K562 (cell line): ENCODE data around the gene ADCY5. TPM values are rescaled to one million over a fixed set of nuclear protein-coding genes. Genes with fewer than 3 reads are reported as not detected.
A peak's percentile ranks its signal among the peaks of the same experiment; 100 is the strongest.

Source experiments
- ARID2 ChIP-seq: fragments of 450-650 bp; IDR thresholded peaks from 2 replicates; pipeline ENCODE4 v1.6.1; 2017; ENCODE audit warnings: antibody characterized with exemption, mild to moderate bottlenecking
- ATF7 ChIP-seq: fragments of 450-650 bp; IDR thresholded peaks from 2 replicates; pipeline ENCODE4 v1.7.1; 2014; ENCODE audit warnings: mild to moderate bottlenecking, moderate library complexity
- GATAD2A ChIP-seq: fragments of 450-650 bp; IDR thresholded peaks from 2 replicates; pipeline ENCODE4 v1.6.1; 2017
- HDAC2 ChIP-seq: fragments of 450-650 bp; IDR thresholded peaks from 2 replicates; pipeline ENCODE4 v1.6.1; 2016; ENCODE audit warnings: mild to moderate bottlenecking
- HMG20B ChIP-seq: fragments of 250-450 bp; sonication (Bioruptor Pico); IDR thresholded peaks from 2 replicates; pipeline ENCODE4 v1.5.0; 2021; ENCODE audit warnings: mild to moderate bottlenecking
- HOXB6 ChIP-seq: fragments of 250-450 bp; sonication (Bioruptor Pico); IDR thresholded peaks from 2 replicates; pipeline ENCODE4 v1.5.1; 2022; ENCODE audit warnings: mild to moderate bottlenecking, borderline replicate concordance
- KHSRP ChIP-seq: fragments of 450-650 bp; IDR thresholded peaks from 2 replicates; pipeline ENCODE4 v1.6.1; 2017
- MCM7 ChIP-seq, 2 experiments: fragments of 450-650 bp; IDR thresholded peaks; 2 replicates each; pipeline ENCODE4 v1.6.1; 2016 to 2018
- RAD21 ChIP-seq, 2 experiments: fragments of 250-450 bp in 1 of 2; fragments of 450-650 bp in 1 of 2; sonication (Bioruptor Pico) in 1 of 2; formaldehyde crosslinking in 1 of 2; IDR thresholded peaks in 1 of 2; conservative IDR thresholded peaks in 1 of 2; 2 replicates each; pipeline versions ENCODE4 v1.4.0 to v1.8.0; 2020 to 2022; ENCODE audit warnings: mild to moderate bottlenecking in 2 of 2, moderate library complexity in 1 of 2
- RBFOX2 ChIP-seq: fragments of 200-400 bp; formaldehyde crosslinking; IDR thresholded peaks from 2 replicates; pipeline ENCODE4 v1.6.1; 2017; ENCODE audit warnings: low read depth, mild to moderate bottlenecking, low read length, moderate library complexity
- RFX1 ChIP-seq: fragments of 450-650 bp; IDR thresholded peaks from 2 replicates; pipeline ENCODE4 v1.6.1; 2016; ENCODE audit warnings: mild to moderate bottlenecking, moderate library complexity
- SMARCE1 ChIP-seq: fragments of 450-650 bp; IDR thresholded peaks from 2 replicates; pipeline ENCODE4 v1.7.1; 2016; ENCODE audit warnings: mild to moderate bottlenecking
- SRSF7 ChIP-seq: fragments of 200-400 bp; formaldehyde crosslinking; optimal IDR thresholded peaks from 2 replicates; pipeline ENCODE3; 2017; ENCODE audit warnings: mild to moderate bottlenecking, low read depth, low read length
- STAG1 ChIP-seq: sonication (generic); formaldehyde crosslinking; IDR thresholded peaks from 2 replicates; pipeline ENCODE4 v1.5.0; 2020; ENCODE audit warnings: missing genetic modification reagents, borderline replicate concordance
- TAF15 ChIP-seq: fragments of 200-400 bp; formaldehyde crosslinking; IDR thresholded peaks from 2 replicates; pipeline ENCODE4 v1.6.1; 2017; ENCODE audit warnings: mild to moderate bottlenecking, low read depth, low read length, moderate library complexity
- TAF9B ChIP-seq: fragments of 450-650 bp; IDR thresholded peaks from 2 replicates; pipeline ENCODE4 v1.6.1; 2018; ENCODE audit warnings: mild to moderate bottlenecking; ENCODE audit not compliant: partially characterized antibody
- TSC22D4 ChIP-seq: fragments of 450-650 bp; IDR thresholded peaks from 2 replicates; pipeline ENCODE4 v1.6.1; 2016; ENCODE audit warnings: missing genetic modification characterization, missing biosample characterization, control low read depth
- ZNF224 ChIP-seq: sonication (generic); formaldehyde crosslinking; IDR thresholded peaks from 2 replicates; pipeline ENCODE4 v1.8.0; 2022; ENCODE audit warnings: mild to moderate bottlenecking, missing genetic modification reagents
- ZNF324 ChIP-seq: fragments of 250-450 bp; sonication (Bioruptor Pico); IDR thresholded peaks from 2 replicates; pipeline ENCODE4 v1.4.0; 2020; ENCODE audit warnings: mild to moderate bottlenecking
- ZNF408 ChIP-seq: fragments of 250-450 bp; sonication (Bioruptor Pico); IDR thresholded peaks from 2 replicates; pipeline ENCODE4 v1.4.0; 2020; ENCODE audit warnings: low read depth, mild to moderate bottlenecking, moderate library complexity
- ZNF644 ChIP-seq: fragments of 200-800 bp; sonication (Bioruptor generic); IDR thresholded peaks from 2 replicates; pipeline ENCODE4 v1.6.1; 2016; ENCODE audit warnings: low read depth, missing genetic modification characterization, missing compliant biosample characterization
- polyA plus RNA-seq, 8 experiments: library from polyadenylated mRNA; depleted of rRNA in 4 of 8; stranded (reverse) in 5 of 8; unstranded in 3 of 8; fragments of >200 nt; fragmentation: Nextera tagmentation in 2 of 8; fragmentation: Illumina TruSeq in 1 of 8; extraction: Ambion mirVana in 2 of 8; extraction: Trizol in 1 of 8; gene quantifications; 2 replicates each; pipeline versions ENCODE4 v1.2.1 to v1.2.3, GENCODE V29; 2011 to 2014; ENCODE audit warnings: inconsistent platforms in 1 of 8, missing spikeins in 1 of 8
- total RNA-seq, 7 experiments: library from RNA; depleted of rRNA in 6 of 7; stranded (reverse); fragments of >200 nt in 6 of 7; fragmentation: Illumina TruSeq in 2 of 7; extraction: Trizol in 2 of 7; gene quantifications; 2 replicates each; pipeline versions ENCODE4 v1.2.1 to v1.2.3, GENCODE V29; 2011 to 2021; ENCODE audit warnings: low replicate concordance in 1 of 7
- TF ChIP-seq, protein P1 (sequence below): conservative IDR thresholded peaks from 2 replicates; pipeline ENCODE4 v1.6.1; 2011; ENCODE audit warnings: low read depth, mild to moderate bottlenecking, low read length; ENCODE audit not compliant: control insufficient read depth
- TF ChIP-seq, protein P2 (sequence below): fragments of 250-450 bp; sonication (Bioruptor Pico); IDR thresholded peaks from 2 replicates; pipeline ENCODE4 v1.5.0; 2020; ENCODE audit warnings: mild to moderate bottlenecking, borderline replicate concordance
- TF ChIP-seq, protein P3 (sequence below): sonication (generic); formaldehyde crosslinking; IDR thresholded peaks from 2 replicates; pipeline ENCODE4 v1.8.1; 2023; ENCODE audit warnings: mild to moderate bottlenecking, missing genetic modification reagents
- TF ChIP-seq, protein P4 (sequence below): sonication (generic); formaldehyde crosslinking; IDR thresholded peaks from 2 replicates; pipeline ENCODE4 v1.5.0; 2020; ENCODE audit warnings: missing genetic modification reagents

ADCY5 gene
- total and polyA plus RNA-seq, 9 of the 15 experiments (the other 6 are each of a cell fraction or from before 2014, with no cell fraction given) = under 0.01 TPM; not detected in 8

DNA sequence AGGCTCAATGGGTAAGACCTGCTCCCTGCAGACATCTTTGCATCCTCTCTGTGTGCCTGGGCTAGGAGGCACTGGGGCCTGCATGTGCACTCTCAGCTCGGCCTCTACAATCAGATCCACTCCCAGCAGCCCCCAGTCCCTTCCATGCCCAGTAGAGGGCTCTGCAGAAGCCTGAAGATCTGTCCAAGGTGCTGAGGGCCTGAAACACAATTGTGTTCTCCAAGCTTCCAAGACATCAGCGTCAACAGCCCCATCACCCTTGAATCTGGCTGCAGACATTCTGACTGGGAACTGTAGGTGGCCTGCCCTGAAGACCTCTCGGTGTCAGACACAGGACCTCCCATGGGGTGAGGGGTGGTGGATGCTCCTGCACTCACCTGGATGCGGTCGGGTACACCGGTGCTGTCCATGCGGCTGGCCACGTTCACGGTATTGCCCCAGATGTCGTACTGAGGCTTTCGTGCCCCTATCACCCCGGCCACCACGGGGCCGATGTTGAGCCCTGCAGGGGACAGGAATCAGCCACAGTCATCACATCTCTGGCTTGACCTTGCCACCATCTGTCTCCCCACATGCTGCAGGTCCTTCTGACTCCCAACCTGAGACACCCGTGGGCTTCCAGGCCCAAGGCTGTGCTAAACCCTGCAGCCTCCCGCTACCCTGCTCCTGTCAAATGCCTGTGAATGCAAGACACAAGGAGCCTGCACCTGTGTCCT lies 162.4 kb downstream of the ADCY5 start (continued):
- TF ChIP-seq RFX1 (no peak), ZNF324 (CRISPR knock-in tag) (no peak), ZNF644 (tag) (0 out of 2 replicates have a peak, but pooled peaks have one; percentile 40), RBFOX2 (no peak), ARID2 (no peak), SRSF7 (no peak), TSC22D4 (tag) (no peak), SMARCE1 (no peak), GATAD2A (no peak), MCM7 (IDR thresholded peaks at IDR 0.05) (no peak), HMG20B (CRISPR knock-in tag) (no peak), TAF15 (no peak), ZNF408 (CRISPR knock-in tag) (no peak), STAG1 (CRISPR knock-in tag) (no peak), HOXB6 (CRISPR knock-in tag) (no peak), ATF7 (no peak), ZNF224 (CRISPR knock-in tag) (no peak), KHSRP (no peak), HDAC2 (no peak), TAF9B (no peak), RAD21 (CRISPR knock-in tag; conservative IDR thresholded peaks at IDR 0.05 in 1 of 2, IDR thresholded peaks at IDR 0.05 in 1 of 2) (peak in 1 of 2 experiments; percentile 50; a peak in 2 of 4 replicates)
- TF ChIP-seq, protein P1, sequence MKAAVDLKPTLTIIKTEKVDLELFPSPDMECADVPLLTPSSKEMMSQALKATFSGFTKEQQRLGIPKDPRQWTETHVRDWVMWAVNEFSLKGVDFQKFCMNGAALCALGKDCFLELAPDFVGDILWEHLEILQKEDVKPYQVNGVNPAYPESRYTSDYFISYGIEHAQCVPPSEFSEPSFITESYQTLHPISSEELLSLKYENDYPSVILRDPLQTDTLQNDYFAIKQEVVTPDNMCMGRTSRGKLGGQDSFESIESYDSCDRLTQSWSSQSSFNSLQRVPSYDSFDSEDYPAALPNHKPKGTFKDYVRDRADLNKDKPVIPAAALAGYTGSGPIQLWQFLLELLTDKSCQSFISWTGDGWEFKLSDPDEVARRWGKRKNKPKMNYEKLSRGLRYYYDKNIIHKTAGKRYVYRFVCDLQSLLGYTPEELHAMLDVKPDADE = no peak
- TF ChIP-seq, protein P2, sequence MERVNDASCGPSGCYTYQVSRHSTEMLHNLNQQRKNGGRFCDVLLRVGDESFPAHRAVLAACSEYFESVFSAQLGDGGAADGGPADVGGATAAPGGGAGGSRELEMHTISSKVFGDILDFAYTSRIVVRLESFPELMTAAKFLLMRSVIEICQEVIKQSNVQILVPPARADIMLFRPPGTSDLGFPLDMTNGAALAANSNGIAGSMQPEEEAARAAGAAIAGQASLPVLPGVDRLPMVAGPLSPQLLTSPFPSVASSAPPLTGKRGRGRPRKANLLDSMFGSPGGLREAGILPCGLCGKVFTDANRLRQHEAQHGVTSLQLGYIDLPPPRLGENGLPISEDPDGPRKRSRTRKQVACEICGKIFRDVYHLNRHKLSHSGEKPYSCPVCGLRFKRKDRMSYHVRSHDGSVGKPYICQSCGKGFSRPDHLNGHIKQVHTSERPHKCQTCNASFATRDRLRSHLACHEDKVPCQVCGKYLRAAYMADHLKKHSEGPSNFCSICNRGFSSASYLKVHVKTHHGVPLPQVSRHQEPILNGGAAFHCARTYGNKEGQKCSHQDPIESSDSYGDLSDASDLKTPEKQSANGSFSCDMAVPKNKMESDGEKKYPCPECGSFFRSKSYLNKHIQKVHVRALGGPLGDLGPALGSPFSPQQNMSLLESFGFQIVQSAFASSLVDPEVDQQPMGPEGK (CRISPR knock-in tag) = no peak
- TF ChIP-seq, protein P3, sequence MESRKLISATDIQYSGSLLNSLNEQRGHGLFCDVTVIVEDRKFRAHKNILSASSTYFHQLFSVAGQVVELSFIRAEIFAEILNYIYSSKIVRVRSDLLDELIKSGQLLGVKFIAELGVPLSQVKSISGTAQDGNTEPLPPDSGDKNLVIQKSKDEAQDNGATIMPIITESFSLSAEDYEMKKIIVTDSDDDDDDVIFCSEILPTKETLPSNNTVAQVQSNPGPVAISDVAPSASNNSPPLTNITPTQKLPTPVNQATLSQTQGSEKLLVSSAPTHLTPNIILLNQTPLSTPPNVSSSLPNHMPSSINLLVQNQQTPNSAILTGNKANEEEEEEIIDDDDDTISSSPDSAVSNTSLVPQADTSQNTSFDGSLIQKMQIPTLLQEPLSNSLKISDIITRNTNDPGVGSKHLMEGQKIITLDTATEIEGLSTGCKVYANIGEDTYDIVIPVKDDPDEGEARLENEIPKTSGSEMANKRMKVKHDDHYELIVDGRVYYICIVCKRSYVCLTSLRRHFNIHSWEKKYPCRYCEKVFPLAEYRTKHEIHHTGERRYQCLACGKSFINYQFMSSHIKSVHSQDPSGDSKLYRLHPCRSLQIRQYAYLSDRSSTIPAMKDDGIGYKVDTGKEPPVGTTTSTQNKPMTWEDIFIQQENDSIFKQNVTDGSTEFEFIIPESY = 0 out of 2 replicates have a peak, but pooled peaks have one; percentile 21
- TF ChIP-seq, protein P4, sequence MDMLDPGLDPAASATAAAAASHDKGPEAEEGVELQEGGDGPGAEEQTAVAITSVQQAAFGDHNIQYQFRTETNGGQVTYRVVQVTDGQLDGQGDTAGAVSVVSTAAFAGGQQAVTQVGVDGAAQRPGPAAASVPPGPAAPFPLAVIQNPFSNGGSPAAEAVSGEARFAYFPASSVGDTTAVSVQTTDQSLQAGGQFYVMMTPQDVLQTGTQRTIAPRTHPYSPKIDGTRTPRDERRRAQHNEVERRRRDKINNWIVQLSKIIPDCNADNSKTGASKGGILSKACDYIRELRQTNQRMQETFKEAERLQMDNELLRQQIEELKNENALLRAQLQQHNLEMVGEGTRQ = no peak
